Testis (tissue), 2 donors: ENCODE measurements around the gene PACS1.

Experiments used
- CTCF ChIP-seq, 3 experiments: fragments of 450-650 bp in 2 of 3; fragments of 200-600 bp in 1 of 3; sonication (generic) in 1 of 3; IDR thresholded peaks; one replicate each; pipeline ENCODE4 v1.5.1; 2016 to 2019; ENCODE audit warnings: antibody characterized with exemption in 3 of 3, mild to moderate bottlenecking in 2 of 3, moderate library complexity in 1 of 3
- POLR2A ChIP-seq: fragments of 450-650 bp; IDR thresholded peaks from one replicate; pipeline ENCODE4 v1.6.1; 2017; ENCODE audit warnings: antibody characterized with exemption, mild to moderate bottlenecking, moderate library complexity

- TF ChIP-seq POLR2A (no peak), CTCF (IDR thresholded peaks at IDR 0.05) (no peak)
These were observed 160.9 kb downstream of the PACS1 start for GRCh38 chr11:66230978-66231377.
